Ascending aorta (tissue), 2 donors: Measurements from ENCODE around the gene LRRC61. TPM values are rescaled to one million over a fixed set of nuclear protein-coding genes. Genes with fewer than 3 reads are reported as not detected.
"Not testable (repeated sequence)": the region's sequence is repeated elsewhere in the genome, so short reads cannot be mapped to it uniquely, and the experiment has no call there.

Experiments used
- DNase-seq, 2 donors: peaks; one replicate each; pipeline ENCODE4 v3.0.0-alpha.2; 2019; ENCODE audit warnings: low spot score in 2 of 2
- H3K27ac ChIP-seq, 2 donors: fragments of 200-600 bp; sonication (generic); one replicate each; pipeline ENCODE4 v1.5.1; 2016 to 2017; ENCODE audit warnings: mild to moderate bottlenecking in 1 of 2
- H3K27me3 ChIP-seq: fragments of 200-600 bp; sonication (generic); one replicate; pipeline ENCODE4 v1.5.1; 2017
- H3K36me3 ChIP-seq, 2 donors: fragments of 200-600 bp; sonication (generic); one replicate each; pipeline ENCODE4 v1.5.1; 2016
- H3K4me1 ChIP-seq, 2 donors: fragments of 200-600 bp; sonication (generic); one replicate each; pipeline ENCODE4 v1.5.1; 2016 to 2017; ENCODE audit warnings: mild to moderate bottlenecking in 1 of 2
- H3K4me3 ChIP-seq, 2 donors: fragments of 200-600 bp; sonication (generic); one replicate each; pipeline ENCODE4 v1.5.1; 2016 to 2017; ENCODE audit warnings: mild to moderate bottlenecking in 1 of 2
- H3K9me3 ChIP-seq, 2 donors: fragments of 200-600 bp; sonication (generic); one replicate each; pipeline ENCODE4 v1.5.1; 2016
- CTCF ChIP-seq, 3 experiments: fragments of 200-600 bp in 2 of 3; fragments of 450-650 bp in 1 of 3; sonication (generic) in 2 of 3; IDR thresholded peaks; one replicate each; pipeline ENCODE4 v1.5.1; 2016 to 2019; ENCODE audit warnings: antibody characterized with exemption in 3 of 3, mild to moderate bottlenecking in 1 of 3, moderate library complexity in 1 of 3
- intact Hi-C: fragments of 100-400 bp; cut with DNase I; formaldehyde crosslinking; loops from one replicate; pipeline ENCODE4 v1.15.1; 2023
- total RNA-seq: library from RNA; depleted of rRNA; stranded (reverse); fragments of >200 nt; gene quantifications from one replicate; pipeline ENCODE4 v1.1.0, GENCODE V29; 2016

LRRC61 gene
- total RNA-seq, 1 donor from 2014 or later = 14.7 TPM

DNA sequence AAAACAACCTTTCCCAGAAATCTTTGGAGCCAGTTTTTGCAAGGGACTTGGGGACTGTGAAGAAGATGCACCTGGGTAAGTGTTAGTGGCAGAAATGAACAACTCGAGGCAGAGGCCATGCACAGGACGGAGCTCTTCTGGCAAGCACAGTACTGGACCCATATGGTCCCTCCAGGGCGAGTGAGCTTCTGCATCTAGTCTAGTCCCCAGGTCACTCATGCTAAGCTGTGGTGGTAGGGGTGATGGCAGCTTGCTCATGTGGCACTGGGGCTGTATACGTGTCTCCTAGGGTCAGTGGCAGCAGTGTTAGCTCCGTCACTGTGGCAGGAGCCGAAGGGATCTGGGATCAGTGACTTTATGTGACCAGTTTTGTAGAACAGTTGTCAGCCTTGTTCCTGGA is 9.3 kb upstream of the LRRC61 start:
- Histone ChIP-seq H3K27ac (no peak overlapping the region), H3K36me3 (no peaks in the 10 kb centered on the region), H3K9me3 (no peaks in the 10 kb centered on the region), H3K27me3 (no peaks in the 10 kb centered on the region), H3K4me3 (no peak overlapping the region), H3K4me1 (no peaks in the 10 kb centered on the region)
- DNase-seq = no peak
- no peak for TF ChIP-seq CTCF (IDR thresholded peaks at IDR 0.05)
- intact Hi-C loops = no loop called here

GRCh38 chr7:150314639-150315239 is 8.4 kb upstream of the LRRC61 start:
- intact Hi-C loops = no loop called here
- no peak overlapping the region for H3K27ac ChIP-seq
- H3K4me1 ChIP-seq = no peaks in the 10 kb centered on the region
- H3K4me3 ChIP-seq = no peak overlapping the region
- H3K27me3 ChIP-seq = no peaks in the 10 kb centered on the region
- DNase-seq = no peak
- no peaks in the 10 kb centered on the region for H3K36me3 ChIP-seq
- TF ChIP-seq CTCF (IDR thresholded peaks at IDR 0.05) = no peak
- H3K9me3 ChIP-seq = no peaks in the 10 kb centered on the region

DNA sequence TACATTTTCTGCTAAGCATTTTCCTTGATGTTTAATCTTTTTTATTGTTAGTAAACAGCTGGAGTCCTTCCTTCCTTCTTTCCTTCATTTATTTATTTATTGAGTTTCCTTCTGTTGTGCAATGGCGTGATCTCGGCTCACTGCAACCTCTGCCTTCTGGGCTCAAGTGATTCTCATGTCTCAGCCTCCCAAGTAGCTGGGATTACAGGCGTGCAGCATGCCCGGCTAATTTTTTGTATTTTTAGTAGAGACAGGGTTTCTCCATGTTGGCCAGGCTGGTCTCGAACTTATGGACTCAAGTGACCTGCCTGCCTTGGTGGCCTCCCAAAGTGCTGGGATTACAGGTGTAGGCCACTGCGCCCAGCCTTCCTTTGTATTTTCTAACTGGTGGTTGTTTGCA is 6.2 kb upstream of the LRRC61 start:
- intact Hi-C loops, H3K27ac ChIP-seq, H3K4me1 ChIP-seq, H3K9me3 ChIP-seq, H3K27me3 ChIP-seq, H3K36me3 ChIP-seq, H3K4me3 ChIP-seq, DNase-seq: not testable (repeated sequence)

GRCh38 chr7:150317748-150318444 is 5.3 kb upstream of the LRRC61 start:
- TF ChIP-seq CTCF (IDR thresholded peaks at IDR 0.05) = no peak
- H3K4me3 ChIP-seq = no peak overlapping the region
- intact Hi-C loops = no loop called here
- H3K27ac ChIP-seq = no peak overlapping the region
- H3K9me3 ChIP-seq = no peaks in the 10 kb centered on the region
- DNase-seq = no peak
- H3K4me1 ChIP-seq = peaks cover 0 to 2% of the 10 kb centered on the region in 2 donors
- no peaks in the 10 kb centered on the region for H3K27me3 ChIP-seq
- H3K36me3 ChIP-seq = no peaks in the 10 kb centered on the region

DNA sequence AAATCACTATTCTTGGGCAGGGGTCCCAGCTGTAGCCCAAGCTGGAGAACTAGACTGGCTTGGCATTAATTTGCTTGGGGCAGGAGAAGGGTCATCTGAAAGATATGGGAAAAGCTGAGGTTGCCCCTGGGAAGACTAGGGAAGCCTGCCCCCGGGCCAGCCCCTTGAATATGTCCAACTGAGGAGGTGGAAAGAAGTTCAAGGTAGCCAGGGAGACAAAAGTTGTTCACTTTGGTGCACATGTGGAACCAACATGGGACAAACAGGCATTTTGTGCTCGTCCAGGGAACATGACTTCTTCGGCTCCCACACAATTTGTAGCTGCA is 1.4 kb upstream of the LRRC61 start:
- no peak for DNase-seq
- H3K9me3 ChIP-seq = no peaks in the 10 kb centered on the region
- H3K4me3 ChIP-seq = no peak overlapping the region
- no peaks in the 10 kb centered on the region for H3K36me3 ChIP-seq
- no peak for TF ChIP-seq CTCF (IDR thresholded peaks at IDR 0.05)
- no peak overlapping the region for H3K27ac ChIP-seq
- peaks cover 0 to 9% of the 10 kb centered on the region in 2 donors for H3K4me1 ChIP-seq
- intact Hi-C loops = no loop called here
- H3K27me3 ChIP-seq = no peaks in the 10 kb centered on the region

GRCh38 chr7:150322114-150322832 is 882 bp upstream of the LRRC61 start:
- Histone ChIP-seq H3K9me3 (no peaks in the 10 kb centered on the region), H3K27ac (no peak overlapping the region), H3K4me1 (peaks cover 0 to 9% of the 10 kb centered on the region in 2 donors), H3K4me3 (peak overlapping the region; percentile 65 to 77), H3K36me3 (no peaks in the 10 kb centered on the region), H3K27me3 (no peaks in the 10 kb centered on the region)
- TF ChIP-seq CTCF (IDR thresholded peaks at IDR 0.05) = no peak
- DNase-seq = no peak
- intact Hi-C loops = no loop called here
